ENCODE measurements around the gene SHMT1.
"Not testable (repeated sequence)": the region's sequence is repeated elsewhere in the genome, so short reads cannot be mapped to it uniquely, and the experiment has no call there.

Gene SHMT1

GRCh38 chr17:18378205-18378505 lies 14.8 kb upstream of the SHMT1 start:
- no peak for DNase-seq (ENCODE audit: low read depth)

- no peak for DNase-seq (ENCODE audit: low read depth)
Measured at GRCh38 chr17:18377437-18378204, 14.3 kb upstream of the SHMT1 start, which contains the start of gene EVPLL. TSS of gene EVPLL (plus strand) at chr17:18377778. CDS start at chr17:18380938, 3,160 bp downstream.

GRCh38 chr17:18374216-18374615 lies 10.9 kb upstream of the SHMT1 start:
- no peak for DNase-seq (ENCODE audit: low read depth)

GRCh38 chr17:18373181-18373580 lies 9.8 kb upstream of the SHMT1 start:
- not testable (repeated sequence) for DNase-seq (ENCODE audit: low read depth)

- DNase-seq (ENCODE audit: low read depth), result no peak
Measured at GRCh38 chr17:18371455-18371854, 8.1 kb upstream of the SHMT1 start.

- DNase-seq (ENCODE audit: low read depth), result no peak
Measured at GRCh38 chr17:18370761-18371160, 7.4 kb upstream of the SHMT1 start.

- no peak for DNase-seq (ENCODE audit: low read depth)
Measured at GRCh38 chr17:18368946-18369345, 5.6 kb upstream of the SHMT1 start.

- no peak for DNase-seq (ENCODE audit: low read depth)
Measured at GRCh38 chr17:18364166-18364565, 816 bp upstream of the SHMT1 start.

- DNase-seq (ENCODE audit: low read depth), result no peak
Measured at GRCh38 chr17:18362698-18363100, 651 bp downstream of the SHMT1 start.

GRCh38 chr17:18361837-18362697 lies 1.3 kb downstream of the SHMT1 start:
- no peak for DNase-seq (ENCODE audit: low read depth)

GRCh38 chr17:18360518-18360917 lies 2.8 kb downstream of the SHMT1 start:
- DNase-seq (ENCODE audit: low read depth), result no peak

- no peak for DNase-seq (ENCODE audit: low read depth)
Measured at GRCh38 chr17:18356624-18357023, 6.7 kb downstream of the SHMT1 start.

GRCh38 chr17:18353541-18353940 lies 9.8 kb downstream of the SHMT1 start:
- DNase-seq (ENCODE audit: low read depth), result no peak

- DNase-seq (ENCODE audit: low read depth), result no peak
Measured at GRCh38 chr17:18344021-18344420, 19.3 kb downstream of the SHMT1 start.

- no peak for DNase-seq (ENCODE audit: low read depth)
Measured at GRCh38 chr17:18339933-18340332, 23.4 kb downstream of the SHMT1 start.

- DNase-seq (ENCODE audit: low read depth), result not testable (repeated sequence)
Measured at GRCh38 chr17:18338158-18338557, 25.2 kb downstream of the SHMT1 start.

GRCh38 chr17:18332909-18333489 lies 30.4 kb downstream of the SHMT1 start:
- no peak for DNase-seq (ENCODE audit: low read depth)

- no peak for DNase-seq (ENCODE audit: low read depth)
Measured at GRCh38 chr17:18331879-18332278, 31.5 kb downstream of the SHMT1 start.

- no peak for DNase-seq (ENCODE audit: low read depth)
Measured at GRCh38 chr17:18328643-18329204, 34.6 kb downstream of the SHMT1 start.

GRCh38 chr17:18327556-18327955 lies 35.8 kb downstream of the SHMT1 start:
- DNase-seq (ENCODE audit: low read depth), result no peak

- DNase-seq (ENCODE audit: low read depth), result no peak
Measured at GRCh38 chr17:18327093-18327492, 36.3 kb downstream of the SHMT1 start.

- no peak for DNase-seq (ENCODE audit: low read depth)
Measured at GRCh38 chr17:18326572-18326971, 36.8 kb downstream of the SHMT1 start.

GRCh38 chr17:18326039-18326438 lies 37.3 kb downstream of the SHMT1 start:
- DNase-seq (ENCODE audit: low read depth), result no peak

All from activated gamma-delta T cell treated with anti-CD3 and anti-CD28 coated beads, Interleukin-2, amount 50 U/mL, for 16 hours (primary cell).